GM12878 (cell line): Measurements from ENCODE around the gene SLC35F3. TPM values are rescaled to one million over a fixed set of nuclear protein-coding genes. Genes with fewer than 3 reads are reported as not detected.

Experiments used
- ATAC-seq: fragments of 200-7000 bp; cut with Tn5 transposase; 3 replicates; pipeline ENCODE4 v1.9.1; 2020; ENCODE audit warnings: mild to moderate bottlenecking, moderate library complexity
- BruUV-seq: library from RNA; stranded (reverse); fragments of 400-500 nt; replicated peaks from 2 replicates; lab custom pipeline; 2021; lab: Mats Ljungman, UMichigan
- CTCF ChIA-PET: fragments of 300-600 bp; sonication (Branson Sonifier 250); formaldehyde crosslinking; extraction: SDS; loops from one replicate; lab custom pipeline; 2021; ENCODE audit warnings: inconsistent platforms; lab: Yijun Ruan, JAX
- POLR2A ChIA-PET: fragments of 350-600 bp; formaldehyde crosslinking; extraction: SDS; loops from one replicate; lab custom pipeline; 2021; ENCODE audit warnings: inconsistent platforms; lab: Charles Lee
- RAD21 ChIA-PET: fragments of 300-600 bp; sonication (Branson Sonifier 250); formaldehyde crosslinking; loops from one replicate; lab custom pipeline; 2023; ENCODE audit warnings: antibody characterized with exemption; ENCODE audit not compliant: unreplicated experiment; lab: Charles Lee
- SMC1A ChIA-PET: fragments of 300-600 bp; sonication (Branson Sonifier 250); formaldehyde crosslinking; loops from one replicate; lab custom pipeline; 2023; ENCODE audit not compliant: unreplicated experiment, uncharacterized antibody; lab: Charles Lee
- DNase-seq: peaks from one replicate; pipeline ENCODE4 v3.0.0-alpha.2; 2011; ENCODE audit warnings: low read depth, low spot score
- FAIRE-seq: peaks from 3 replicates; lab custom pipeline; 2011; peaks lifted over from hg19 to GRCh38; lab: Jason Lieb, UNC
- H2AFZ ChIP-seq: 2 replicates; pipeline ENCODE4 v1.6.0; 2011; ENCODE audit warnings: low read depth, low read length, control low read depth; ENCODE audit not compliant: control insufficient read depth
- H3K27ac ChIP-seq: 2 replicates; pipeline ENCODE4 v1.5.1; 2011; ENCODE audit warnings: control low read depth; ENCODE audit not compliant: control insufficient read depth, insufficient read depth
- H3K27me3 ChIP-seq, 2 experiments: replicated peaks in 1 of 2; 2 replicates each; pipeline versions ENCODE4 v1.6.0 to v1.6.1; 2011; ENCODE audit warnings: low read length in 1 of 2; ENCODE audit not compliant: control insufficient read depth in 2 of 2, insufficient read depth in 2 of 2
- H3K36me3 ChIP-seq, 2 experiments: 2 replicates each; pipeline ENCODE4 v1.5.1; 2011; ENCODE audit warnings: low read length in 1 of 2; ENCODE audit not compliant: control insufficient read depth in 2 of 2, insufficient read depth in 2 of 2
- H3K4me1 ChIP-seq: 2 replicates; pipeline ENCODE4 v1.6.1; 2011; ENCODE audit warnings: mild to moderate bottlenecking, low read length, moderate library complexity, mixed read lengths; ENCODE audit not compliant: control insufficient read depth, insufficient read depth
- H3K4me2 ChIP-seq: 2 replicates; pipeline ENCODE4 v1.6.0; 2011; ENCODE audit warnings: control low read depth; ENCODE audit not compliant: control insufficient read depth, insufficient read depth
- H3K4me3 ChIP-seq: fragments of 200-600 bp; sonication (generic); 2 replicates; pipeline ENCODE4 v1.5.1; 2016
- H3K79me2 ChIP-seq: 2 replicates; pipeline ENCODE4 v1.6.0; 2011; ENCODE audit warnings: low read length; ENCODE audit not compliant: control insufficient read depth, insufficient read depth
- H3K9ac ChIP-seq: 2 replicates; pipeline ENCODE4 v1.8.0; 2011; ENCODE audit warnings: low read length, control low read depth, mixed read lengths; ENCODE audit not compliant: control insufficient read depth, insufficient read depth
- H3K9me3 ChIP-seq: replicated peaks from 3 replicates; pipeline ENCODE4 v1.5.1; 2011; ENCODE audit warnings: mild to moderate bottlenecking, low read length; ENCODE audit not compliant: control insufficient read depth, insufficient read depth
- H4K20me1 ChIP-seq: 2 replicates; pipeline ENCODE4 v1.6.0; 2011; ENCODE audit not compliant: control insufficient read depth, insufficient read depth
- ATF2 ChIP-seq: IDR thresholded peaks from 2 replicates; pipeline ENCODE4 v1.6.1; 2012; ENCODE audit warnings: low read length, inconsistent platforms
- ATF3 ChIP-seq: IDR thresholded peaks from 2 replicates; pipeline ENCODE4 v1.6.1; 2011; ENCODE audit warnings: low read depth, mild to moderate bottlenecking, low read length, moderate library complexity, borderline replicate concordance; ENCODE audit errors: extremely low read depth
- CBX3 ChIP-seq: fragments of 200-600 bp; sonication (generic); IDR thresholded peaks from 2 replicates; pipeline ENCODE4 v1.6.1; 2016; ENCODE audit warnings: low read depth, borderline replicate concordance
- CREB1 ChIP-seq: IDR thresholded peaks from 2 replicates; pipeline ENCODE4 v1.6.1; 2012; ENCODE audit warnings: low read depth, mild to moderate bottlenecking, inconsistent platforms
- EED ChIP-seq: sonication (generic); IDR thresholded peaks from 2 replicates; pipeline ENCODE4 v1.6.1; 2016; ENCODE audit warnings: antibody characterized with exemption, low read depth
- ESRRA ChIP-seq: IDR thresholded peaks from 2 replicates; pipeline ENCODE4 v1.6.1; 2012; ENCODE audit warnings: mild to moderate bottlenecking, low read length, improper control_type of control experiment
- EZH2 ChIP-seq: IDR thresholded peaks from 2 replicates; pipeline ENCODE4 v1.6.1; 2012; ENCODE audit warnings: low read depth, mild to moderate bottlenecking, control low read depth, inconsistent platforms, low read length, borderline replicate concordance; ENCODE audit not compliant: control insufficient read depth
- IRF5 ChIP-seq: fragments of 450-650 bp; IDR thresholded peaks from 2 replicates; pipeline ENCODE4 v1.6.1; 2017; ENCODE audit warnings: borderline replicate concordance
- MLLT1 ChIP-seq: fragments of 450-650 bp; IDR thresholded peaks from 2 replicates; pipeline ENCODE4 v1.6.1; 2016; ENCODE audit warnings: mild to moderate bottlenecking
- NR2F1 ChIP-seq: fragments of 450-650 bp; conservative IDR thresholded peaks from 2 replicates; pipeline ENCODE4 v1.6.1; 2017; ENCODE audit warnings: mild to moderate bottlenecking
- POLR2A ChIP-seq: IDR thresholded peaks from 2 replicates; pipeline ENCODE4 v1.6.1; 2011; ENCODE audit warnings: low read depth, mild to moderate bottlenecking, low read length
- RAD51 ChIP-seq: fragments of 450-650 bp; IDR thresholded peaks from 2 replicates; pipeline ENCODE4 v1.6.1; 2016; ENCODE audit warnings: moderate library complexity, mild to moderate bottlenecking, inconsistent platforms
- SIN3A ChIP-seq: IDR thresholded peaks from 2 replicates; pipeline ENCODE4 v1.6.1; 2012; ENCODE audit warnings: low read depth, low read length, improper control_type of control experiment
- SRF ChIP-seq, 2 experiments: IDR thresholded peaks; 2 replicates each; pipeline ENCODE4 v1.6.1; 2011; ENCODE audit warnings: low read depth in 2 of 2, low read length in 2 of 2, mild to moderate bottlenecking in 1 of 2, moderate library complexity in 1 of 2
- YY1 ChIP-seq: IDR thresholded peaks from 2 replicates; pipeline ENCODE4 v1.6.1; 2011; ENCODE audit warnings: low read depth, mild to moderate bottlenecking, low read length
- ZNF274 ChIP-seq: IDR thresholded peaks from one replicate; pipeline ENCODE4 v1.8.0; 2011; ENCODE audit not compliant: insufficient read length, insufficient read depth
- WGBS: methylation state at CpG from one replicate; pipeline ENCODE4 v1.1.6; 2016; ENCODE audit warnings: low lambda C conversion rate; ENCODE audit not compliant: insufficient replicate concordance, insufficient coverage; ENCODE audit errors: missing lambda C conversion rate; 5-methylcytosine and 5-hydroxymethylcytosine counted together
- in situ Hi-C: fragments of 300-500 bp; cut with MboI; formaldehyde crosslinking; loops from 9 replicates; pipeline ENCODE4 v1.14.3; 2018; ENCODE audit warnings: mixed read lengths
- intact Hi-C: fragments of 100-400 bp; cut with micrococcal nuclease; formaldehyde crosslinking; loops from one replicate; pipeline ENCODE4 v1.14.2; 2022; ENCODE audit not compliant: unreplicated experiment
- polyA plus RNA-seq, 11 experiments: library from polyadenylated mRNA; depleted of rRNA in 4 of 11; unstranded in 6 of 11; stranded (reverse) in 5 of 11; fragments of >200 nt; fragmentation: Nextera tagmentation in 4 of 11; fragmentation: Illumina TruSeq in 1 of 11; extraction: Ambion mirVana in 4 of 11; extraction: Trizol in 1 of 11; gene quantifications; 1 replicate in 1 of 11; 2 replicates in 10 of 11; pipeline versions ENCODE4 v1.2.1 to v1.2.3, GENCODE V29; 2011 to 2016; ENCODE audit warnings: inconsistent platforms in 2 of 11, missing spikeins in 2 of 11, low read depth in 1 of 11
- total RNA-seq, 4 experiments: library from RNA; depleted of rRNA in 3 of 4; stranded (reverse); fragments of >200 nt in 3 of 4; fragmentation: Illumina TruSeq in 1 of 4; extraction: Trizol in 1 of 4; gene quantifications; 2 replicates each; pipeline versions ENCODE4 v1.2.1 to v1.2.3, GENCODE V29; 2013 to 2021

Gene SLC35F3
- total and polyA plus RNA-seq, 10 of the 15 experiments (the other 5 are each of a cell fraction or from before 2014, with no cell fraction given) = 1.0 to 8.6 (median 5.7) TPM

- Histone ChIP-seq H3K4me1 (peaks cover 4% of the 10 kb centered on the region; the same call in 1 of the 2 replicates), H3K9ac (no peak overlapping the region), H3K4me2 (no peak overlapping the region), H3K4me3 (no peak overlapping the region), H3K36me3 (no peaks in the 10 kb centered on the region), H3K79me2 (no peaks in the 10 kb centered on the region), H3K9me3 (no peaks in the 10 kb centered on the region; the same call in 2 of the 3 replicates), H2AFZ (no peak overlapping the region), H3K27me3 (peaks cover 0 to 2% of the 10 kb centered on the region in 2 experiments; a peak in 1 of 4 replicates), H4K20me1 (no peaks in the 10 kb centered on the region), H3K27ac (no peak overlapping the region)
- FAIRE-seq (no peak), ATAC-seq (no peak), DNase-seq (no peak)
- POLR2A ChIA-PET = interaction anchor here (0.6 kb wide), 1 partner anchor 1814 kb away, joined by 3 read pairs; no protein-coding TSS in a partner anchor
- SMC1A ChIA-PET = interaction anchor here (1.0 kb wide), 1 partner anchor 139 kb away, joined by 3 read pairs; no protein-coding TSS in a partner anchor
- BruUV-seq = no TSS peak
- RAD21 ChIA-PET = interaction anchor here (0.8 kb wide), 1 partner anchor 135 kb away, joined by 3 read pairs; no protein-coding TSS in a partner anchor
- CTCF ChIA-PET = interaction anchor here (1.7 kb wide), 1 partner anchor 135 kb away, joined by 5 read pairs; no protein-coding TSS in a partner anchor
- in situ Hi-C loops (no loop called here), intact Hi-C loops (no loop called here)
- no peak for TF ChIP-seq EED
- TF ChIP-seq ZNF274 = no peak
- no peak for TF ChIP-seq POLR2A
- no peak for TF ChIP-seq CBX3
- TF ChIP-seq ATF3 = no peak
- TF ChIP-seq SRF (IDR thresholded peaks at IDR 0.05; ENCODE audit: low read depth in 2 of 2, low read length in 2 of 2) = no peak
- no peak for TF ChIP-seq CREB1
- TF ChIP-seq SIN3A = no peak
- no peak for TF ChIP-seq RAD51
- no peak for TF ChIP-seq ESRRA
- no peak for TF ChIP-seq MLLT1
- no peak for TF ChIP-seq ATF2
- TF ChIP-seq NR2F1 = no peak
- TF ChIP-seq IRF5 = no peak
- TF ChIP-seq EZH2 = no peak
- TF ChIP-seq YY1 = no peak
- WGBS = 7% methylated on average over 1 of the region's 1 CpG
These were observed 270.9 kb downstream of the SLC35F3 start for GRCh38 chr1:234175363-234175762.
